IPS-NIHi11 (cell line): ENCODE results near the gene IPMK.
"Not testable (repeated sequence)": the region's sequence is repeated elsewhere in the genome, so short reads cannot be mapped to it uniquely, and the experiment has no call there.

Experiments
- DNase-seq: peaks from one replicate; pipeline ENCODE4 v3.0.0; 2012; ENCODE audit warnings: mixed read lengths, low spot score

The IPMK gene

GRCh38 chr10:58266826-58267712 lies 625 bp downstream of the IPMK start:
- peak; percentile 23 for DNase-seq

- no peak for DNase-seq
These were observed 1.5 kb downstream of the IPMK start for GRCh38 chr10:58266003-58266825.

GRCh38 chr10:58265249-58265648 lies 2.4 kb downstream of the IPMK start:
- no peak for DNase-seq

- no peak for DNase-seq
These were observed 2.9 kb downstream of the IPMK start for GRCh38 chr10:58264780-58265179.

GRCh38 chr10:58262766-58263165 lies 4.9 kb downstream of the IPMK start:
- no peak for DNase-seq

- no peak for DNase-seq
These were observed 7.4 kb downstream of the IPMK start for GRCh38 chr10:58260334-58260733.

GRCh38 chr10:58258977-58259692 lies 8.6 kb downstream of the IPMK start:
- DNase-seq = no peak

GRCh38 chr10:58256013-58256780 lies 11.5 kb downstream of the IPMK start:
- not testable (repeated sequence) for DNase-seq

GRCh38 chr10:58254644-58255043 lies 13.1 kb downstream of the IPMK start:
- DNase-seq = no peak

- DNase-seq = no peak
These were observed 14.5 kb downstream of the IPMK start for GRCh38 chr10:58253184-58253583.

GRCh38 chr10:58244666-58245065 lies 23.0 kb downstream of the IPMK start:
- DNase-seq = not testable (repeated sequence)

- not testable (repeated sequence) for DNase-seq
These were observed 23.5 kb downstream of the IPMK start for GRCh38 chr10:58244242-58244641.

GRCh38 chr10:58243801-58244200 lies 23.9 kb downstream of the IPMK start:
- not testable (repeated sequence) for DNase-seq

- no peak for DNase-seq
These were observed 24.4 kb downstream of the IPMK start for GRCh38 chr10:58243269-58243668.

GRCh38 chr10:58241346-58241745 lies 26.3 kb downstream of the IPMK start:
- DNase-seq = no peak

GRCh38 chr10:58240531-58240930 lies 27.2 kb downstream of the IPMK start:
- DNase-seq = no peak

- no peak for DNase-seq
These were observed 28.0 kb downstream of the IPMK start for GRCh38 chr10:58239561-58240169.

GRCh38 chr10:58237014-58237834 lies 30.5 kb downstream of the IPMK start:
- no peak for DNase-seq

GRCh38 chr10:58229856-58230255 lies 37.8 kb downstream of the IPMK start:
- DNase-seq = not testable (repeated sequence)

- DNase-seq = no peak
These were observed 42.0 kb downstream of the IPMK start for GRCh38 chr10:58225654-58226053.
